ENCODE results near the gene RAX2.

- no peak for TF ChIP-seq EP300 (IDR thresholded peaks at IDR 0.05)
- no peak for TF ChIP-seq CTCF (IDR thresholded peaks at IDR 0.05)
- TF ChIP-seq POLR2AphosphoS5 (IDR thresholded peaks at IDR 0.05), result no peak
Measured at GRCh38 chr19:3762130-3762473, 9.9 kb downstream of the RAX2 start.
